Breast epithelium (tissue), 3 donors: ENCODE results near the gene PIP4K2C.

ENCODE experiments used
- CTCF ChIP-seq, 3 donors: fragments of 450-650 bp; IDR thresholded peaks; one replicate each; pipeline ENCODE4 v1.5.1; 2016 to 2017; ENCODE audit warnings: antibody characterized with exemption in 3 of 3, mild to moderate bottlenecking in 3 of 3, moderate library complexity in 3 of 3
- POLR2AphosphoS5 ChIP-seq, 3 donors: sonication (generic); formaldehyde crosslinking; IDR thresholded peaks; one replicate each; pipeline ENCODE4 v1.6.1; 2017; ENCODE audit warnings: antibody characterized with exemption in 3 of 3

DNA sequence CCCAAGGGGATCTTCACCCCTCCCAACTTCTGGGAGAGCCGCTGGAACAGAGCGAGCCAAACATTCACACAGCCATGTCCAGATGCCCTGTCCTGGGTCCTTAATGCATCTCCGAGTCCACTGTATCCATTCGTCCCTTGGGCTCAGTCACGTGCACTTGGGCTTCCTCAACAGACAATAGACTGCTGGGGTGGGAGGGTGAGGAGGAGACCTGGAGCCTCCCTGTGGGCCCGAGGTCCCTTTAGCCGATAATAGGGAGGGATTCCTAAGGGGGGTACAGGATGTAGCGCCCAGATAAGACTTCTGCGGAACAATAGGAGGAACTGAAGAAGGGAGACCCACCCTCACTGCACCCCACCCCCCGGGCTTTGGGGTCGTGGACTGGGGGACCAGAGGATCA, 26.9 kb downstream of the PIP4K2C start:
- TF ChIP-seq POLR2AphosphoS5 (IDR thresholded peaks at IDR 0.05) (no peak), CTCF (IDR thresholded peaks at IDR 0.05) (no peak)
